ENCODE data around the gene FBN1. TPM values are rescaled to one million over a fixed set of nuclear protein-coding genes. Genes with fewer than 3 reads are reported as not detected.

FBN1 gene
- total and polyA plus RNA-seq, 7 donors: 1.2 to 173 (median 57.0) TPM

GRCh38 chr15:48470096-48470495 is 175.4 kb downstream of the FBN1 start:
- Histone ChIP-seq H3K9me3 (no peaks in the 10 kb centered on the region), H3K27me3 (no peaks in the 10 kb centered on the region), H3K4me1 (no peaks in the 10 kb centered on the region), H3K4me3 (no peak overlapping the region), H3K36me3 (peaks cover 0 to 86% (median 9%) of the 10 kb centered on the region in 4 donors), H3K27ac (peak overlapping the region in 1 of 4 donors; percentile 2)
- WGBS, 2 donors: 79 to 88% methylated on average over 4 of the region's 4 CpGs
- DNase-seq: no peak
- TF ChIP-seq, protein P1, sequence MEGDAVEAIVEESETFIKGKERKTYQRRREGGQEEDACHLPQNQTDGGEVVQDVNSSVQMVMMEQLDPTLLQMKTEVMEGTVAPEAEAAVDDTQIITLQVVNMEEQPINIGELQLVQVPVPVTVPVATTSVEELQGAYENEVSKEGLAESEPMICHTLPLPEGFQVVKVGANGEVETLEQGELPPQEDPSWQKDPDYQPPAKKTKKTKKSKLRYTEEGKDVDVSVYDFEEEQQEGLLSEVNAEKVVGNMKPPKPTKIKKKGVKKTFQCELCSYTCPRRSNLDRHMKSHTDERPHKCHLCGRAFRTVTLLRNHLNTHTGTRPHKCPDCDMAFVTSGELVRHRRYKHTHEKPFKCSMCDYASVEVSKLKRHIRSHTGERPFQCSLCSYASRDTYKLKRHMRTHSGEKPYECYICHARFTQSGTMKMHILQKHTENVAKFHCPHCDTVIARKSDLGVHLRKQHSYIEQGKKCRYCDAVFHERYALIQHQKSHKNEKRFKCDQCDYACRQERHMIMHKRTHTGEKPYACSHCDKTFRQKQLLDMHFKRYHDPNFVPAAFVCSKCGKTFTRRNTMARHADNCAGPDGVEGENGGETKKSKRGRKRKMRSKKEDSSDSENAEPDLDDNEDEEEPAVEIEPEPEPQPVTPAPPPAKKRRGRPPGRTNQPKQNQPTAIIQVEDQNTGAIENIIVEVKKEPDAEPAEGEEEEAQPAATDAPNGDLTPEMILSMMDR (IDR thresholded peaks at IDR 0.05): no peak
- TF ChIP-seq POLR2AphosphoS5 (IDR thresholded peaks at IDR 0.05): no peak
- TF ChIP-seq POLR2A (IDR thresholded peaks at IDR 0.05): no peak
- no peak for TF ChIP-seq EP300 (IDR thresholded peaks at IDR 0.05)
- intact Hi-C loops (cut with DNase I): no loop called here

DNA sequence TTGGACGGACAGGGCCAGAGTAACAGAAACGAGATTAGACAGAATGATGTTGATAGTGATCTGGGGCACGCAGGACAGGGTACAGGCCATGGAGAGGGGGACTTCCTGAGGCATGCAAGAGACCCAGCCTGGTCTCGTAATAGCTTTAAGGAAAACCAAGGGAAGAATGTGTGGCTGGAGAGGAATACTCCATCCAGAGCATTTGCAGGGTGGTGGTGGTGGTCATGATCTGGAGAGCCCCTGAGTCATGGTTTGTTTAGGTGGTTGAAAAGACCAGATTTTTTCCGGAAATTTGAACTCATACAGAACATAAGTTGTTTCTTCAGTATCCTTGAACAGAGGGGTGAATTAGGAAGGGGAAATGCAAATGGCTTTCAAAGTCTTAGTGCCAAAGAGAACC is 175.8 kb downstream of the FBN1 start:
- Histone ChIP-seq H3K9me3 (no peaks in the 10 kb centered on the region), H3K27ac (peak overlapping the region in 1 of 4 donors; percentile 2), H3K36me3 (peaks cover 0 to 90% (median 10%) of the 10 kb centered on the region in 4 donors), H3K4me1 (no peaks in the 10 kb centered on the region), H3K27me3 (no peaks in the 10 kb centered on the region), H3K4me3 (no peak overlapping the region)
- no peak for DNase-seq
- no peak for TF ChIP-seq EP300 (IDR thresholded peaks at IDR 0.05)
- no peak for TF ChIP-seq POLR2A (IDR thresholded peaks at IDR 0.05)
- TF ChIP-seq, protein P1 (IDR thresholded peaks at IDR 0.05): no peak
- TF ChIP-seq POLR2AphosphoS5 (IDR thresholded peaks at IDR 0.05): no peak
- intact Hi-C loops (cut with DNase I): no loop called here
- WGBS, 2 donors: 85 to 88% methylated on average over 5 of the region's 5 CpGs

DNA sequence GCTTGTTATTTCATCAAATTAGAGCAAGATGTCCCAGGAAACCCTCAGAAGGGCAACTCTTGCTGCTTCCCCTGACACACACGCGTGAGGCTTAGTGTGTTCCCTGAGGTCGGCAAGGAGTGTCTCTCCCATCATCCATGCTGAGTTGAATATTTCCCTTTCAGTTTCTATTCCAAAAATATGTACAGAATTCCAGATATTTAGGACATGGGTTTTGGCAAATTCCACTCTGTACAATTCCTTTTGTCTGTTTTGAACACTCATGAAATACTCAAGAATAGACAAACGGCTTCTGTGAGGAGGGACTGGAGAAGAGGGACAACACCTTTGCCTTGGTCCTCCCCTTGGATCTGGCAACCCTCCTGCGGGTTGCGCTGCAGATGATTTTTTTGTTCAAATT is 176.2 kb downstream of the FBN1 start:
- 92% methylated on average over 6 of the region's 6 CpGs for WGBS, 2 donors
- Histone ChIP-seq H3K9me3 (no peaks in the 10 kb centered on the region), H3K36me3 (peaks cover 0 to 90% (median 12%) of the 10 kb centered on the region in 4 donors), H3K27me3 (no peaks in the 10 kb centered on the region), H3K4me1 (no peaks in the 10 kb centered on the region), H3K27ac (peak overlapping the region in 1 of 4 donors; percentile 2), H3K4me3 (no peak overlapping the region)
- no peak for DNase-seq
- intact Hi-C loops (cut with DNase I): no loop called here
- no peak for TF ChIP-seq POLR2A (IDR thresholded peaks at IDR 0.05)
- no peak for TF ChIP-seq POLR2AphosphoS5 (IDR thresholded peaks at IDR 0.05)
- TF ChIP-seq EP300 (IDR thresholded peaks at IDR 0.05): no peak
- TF ChIP-seq, protein P1 (IDR thresholded peaks at IDR 0.05): no peak

DNA sequence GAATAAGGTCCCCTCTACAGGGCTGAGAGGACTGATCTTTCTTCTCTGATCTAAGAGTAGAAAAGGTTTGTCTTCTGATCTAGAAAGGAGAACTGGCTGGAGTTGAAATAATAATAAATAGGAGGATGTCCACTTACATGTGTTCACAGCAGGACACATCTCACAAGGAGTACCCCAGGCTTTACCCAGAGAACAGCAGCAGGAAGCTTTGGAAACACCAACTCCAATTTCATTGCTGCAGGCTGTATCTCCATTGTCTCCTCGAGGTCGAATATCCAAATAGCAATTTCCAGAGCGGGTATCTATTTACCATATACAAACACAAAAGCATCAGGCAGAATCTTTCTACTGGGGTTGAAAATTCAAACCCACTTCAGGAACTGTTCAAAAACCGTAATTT is 177.7 kb downstream of the FBN1 start:
- no peak for DNase-seq

More for the DNA sequence above, 177.7 kb downstream of the FBN1 start:
- Histone ChIP-seq H3K9me3 (no peaks in the 10 kb centered on the region), H3K27ac (no peak overlapping the region), H3K4me3 (no peak overlapping the region), H3K4me1 (no peaks in the 10 kb centered on the region), H3K27me3 (no peaks in the 10 kb centered on the region), H3K36me3 (peaks cover 0 to 90% (median 8%) of the 10 kb centered on the region in 4 donors)
- intact Hi-C loops (cut with DNase I): no loop called here
- 90 to 93% methylated on average over 4 of the region's 4 CpGs for WGBS, 2 donors
- TF ChIP-seq, protein P1 (IDR thresholded peaks at IDR 0.05): no peak
- TF ChIP-seq POLR2AphosphoS5 (IDR thresholded peaks at IDR 0.05): no peak
- TF ChIP-seq EP300 (IDR thresholded peaks at IDR 0.05): no peak
- TF ChIP-seq POLR2A (IDR thresholded peaks at IDR 0.05): no peak

All from sigmoid colon (tissue), 7 donors.